Upper lobe of left lung (tissue), 4 donors: ENCODE results near the gene WIPI1.

ENCODE experiments used
- EP300 ChIP-seq, 4 donors: sonication (generic); formaldehyde crosslinking; IDR thresholded peaks; one replicate each; pipeline ENCODE4 v1.5.1; 2017; ENCODE audit warnings: antibody characterized with exemption in 4 of 4, control low read depth in 2 of 4
- POLR2A ChIP-seq, 4 donors: fragments of 450-650 bp; IDR thresholded peaks; one replicate each; pipeline ENCODE4 v1.5.1; 2016 to 2017; ENCODE audit warnings: antibody characterized with exemption in 4 of 4, mild to moderate bottlenecking in 2 of 4
- POLR2AphosphoS5 ChIP-seq, 2 donors: sonication (generic); formaldehyde crosslinking; IDR thresholded peaks; one replicate each; pipeline ENCODE4 v1.5.1; 2017; ENCODE audit warnings: antibody characterized with exemption in 2 of 2
- TF ChIP-seq, protein P1 (sequence below), 6 experiments: fragments of 450-650 bp in 4 of 6; fragments of 200-600 bp in 2 of 6; sonication (generic) in 2 of 6; IDR thresholded peaks; one replicate each; pipeline ENCODE4 v1.5.1; 2016 to 2019; ENCODE audit warnings: antibody characterized with exemption in 6 of 6

DNA sequence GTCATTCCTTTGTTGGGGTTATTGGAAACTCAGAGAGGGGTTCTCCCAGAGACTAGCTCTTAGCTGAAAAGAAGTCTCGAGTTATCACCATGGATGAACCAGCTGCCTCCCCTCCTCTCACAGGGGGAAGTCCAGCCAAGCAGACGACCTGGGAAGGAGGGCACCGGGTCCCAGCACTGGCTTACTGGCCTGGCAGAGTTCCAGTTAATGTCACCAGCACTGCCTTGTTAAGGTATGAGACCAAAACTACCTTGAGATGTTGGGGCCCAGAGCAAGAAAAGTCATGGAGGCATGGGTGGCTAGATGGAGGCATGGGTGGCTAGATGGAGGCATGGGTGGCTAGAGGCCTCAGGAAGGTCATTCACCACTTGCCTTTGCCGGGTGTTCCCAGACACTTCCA is 72.4 kb downstream of the WIPI1 start:
- TF ChIP-seq, protein P1, sequence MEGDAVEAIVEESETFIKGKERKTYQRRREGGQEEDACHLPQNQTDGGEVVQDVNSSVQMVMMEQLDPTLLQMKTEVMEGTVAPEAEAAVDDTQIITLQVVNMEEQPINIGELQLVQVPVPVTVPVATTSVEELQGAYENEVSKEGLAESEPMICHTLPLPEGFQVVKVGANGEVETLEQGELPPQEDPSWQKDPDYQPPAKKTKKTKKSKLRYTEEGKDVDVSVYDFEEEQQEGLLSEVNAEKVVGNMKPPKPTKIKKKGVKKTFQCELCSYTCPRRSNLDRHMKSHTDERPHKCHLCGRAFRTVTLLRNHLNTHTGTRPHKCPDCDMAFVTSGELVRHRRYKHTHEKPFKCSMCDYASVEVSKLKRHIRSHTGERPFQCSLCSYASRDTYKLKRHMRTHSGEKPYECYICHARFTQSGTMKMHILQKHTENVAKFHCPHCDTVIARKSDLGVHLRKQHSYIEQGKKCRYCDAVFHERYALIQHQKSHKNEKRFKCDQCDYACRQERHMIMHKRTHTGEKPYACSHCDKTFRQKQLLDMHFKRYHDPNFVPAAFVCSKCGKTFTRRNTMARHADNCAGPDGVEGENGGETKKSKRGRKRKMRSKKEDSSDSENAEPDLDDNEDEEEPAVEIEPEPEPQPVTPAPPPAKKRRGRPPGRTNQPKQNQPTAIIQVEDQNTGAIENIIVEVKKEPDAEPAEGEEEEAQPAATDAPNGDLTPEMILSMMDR (IDR thresholded peaks at IDR 0.05): no peak
- no peak for TF ChIP-seq POLR2A (IDR thresholded peaks at IDR 0.05)
- TF ChIP-seq EP300 (IDR thresholded peaks at IDR 0.05): no peak
- no peak for TF ChIP-seq POLR2AphosphoS5 (IDR thresholded peaks at IDR 0.05)
